HG02981 (cell line): ENCODE results near the gene HEXA.

Experiments used
- ATAC-seq: cut with Tn5 transposase; IDR thresholded peaks from one replicate; pipeline ENCODE4 v1.9.1; 2021; ENCODE audit warnings: mild to moderate bottlenecking, moderate library complexity; ENCODE audit not compliant: unreplicated experiment

The HEXA gene

GRCh38 chr15:72323752-72324151, 52.1 kb downstream of the HEXA start:
- ATAC-seq, result no peak

GRCh38 chr15:72319985-72320671, 55.7 kb downstream of the HEXA start, which contains the start of gene CELF6:
Gene CELF6 (minus strand): TSS chr15:72320157. CDS start chr15:72319874, 283 bp downstream.
- peak; percentile 68 for ATAC-seq

DNA sequence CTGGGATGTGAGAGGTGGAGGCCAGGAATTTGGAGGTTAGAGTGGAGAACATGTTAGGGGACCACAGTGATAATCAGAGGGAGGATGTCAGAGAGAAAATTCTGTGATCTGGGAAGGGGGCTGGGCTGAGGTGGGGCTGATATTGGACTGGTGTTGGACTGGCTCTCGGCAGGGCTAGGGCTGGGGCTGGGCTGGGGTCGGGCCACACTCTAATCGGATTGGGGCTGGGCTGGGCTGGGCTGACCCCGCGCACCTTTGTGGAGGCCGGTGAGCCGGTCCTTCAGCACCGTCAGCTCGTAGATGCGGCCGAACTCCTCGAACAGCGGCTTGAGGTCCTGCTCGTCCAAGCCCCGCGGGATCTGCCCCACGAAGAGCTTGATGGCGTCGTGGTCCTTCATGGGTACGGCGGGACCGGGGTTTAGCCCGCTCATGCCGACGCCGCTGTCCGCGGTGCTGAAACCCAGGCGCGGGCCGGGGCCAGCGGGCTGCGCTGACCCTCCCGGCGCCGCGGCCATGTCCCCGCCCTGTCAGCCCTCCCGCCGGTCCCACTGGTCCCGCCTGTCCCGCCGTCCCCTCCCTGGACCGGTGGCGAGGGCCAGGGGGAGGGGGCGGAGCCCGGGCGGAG, 56.3 kb downstream of the HEXA start:
- ATAC-seq, result peak; percentile 33

DNA sequence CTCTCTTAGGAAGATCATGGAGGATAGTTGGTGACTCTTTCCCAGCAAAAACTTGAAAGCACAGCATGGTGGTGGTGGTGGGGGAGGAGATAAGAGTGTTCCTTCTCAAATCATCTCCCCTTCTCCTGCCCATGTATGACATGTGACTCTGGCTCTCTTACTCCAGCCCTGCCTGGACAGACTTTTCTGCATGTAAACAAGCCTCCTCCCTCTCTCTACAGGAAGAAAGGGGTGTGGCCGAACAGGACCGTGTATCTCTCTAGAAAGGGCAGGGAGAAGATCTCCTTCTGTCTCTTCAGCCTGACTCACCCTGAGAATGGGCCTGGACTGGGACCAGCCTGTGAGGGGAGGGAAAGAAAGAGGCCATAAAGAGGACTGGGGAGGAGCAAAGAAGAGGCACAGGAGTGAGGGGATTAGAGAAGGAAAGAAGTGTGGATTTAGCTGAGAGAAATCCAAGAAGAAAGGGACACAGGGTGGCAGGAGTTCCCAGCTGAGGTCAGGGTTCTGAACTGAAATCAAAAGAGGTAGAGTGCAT, 57.3 kb downstream of the HEXA start:
- ATAC-seq, result no peak

GRCh38 chr15:72315706-72316370, 60.0 kb downstream of the HEXA start:
- no peak for ATAC-seq

DNA sequence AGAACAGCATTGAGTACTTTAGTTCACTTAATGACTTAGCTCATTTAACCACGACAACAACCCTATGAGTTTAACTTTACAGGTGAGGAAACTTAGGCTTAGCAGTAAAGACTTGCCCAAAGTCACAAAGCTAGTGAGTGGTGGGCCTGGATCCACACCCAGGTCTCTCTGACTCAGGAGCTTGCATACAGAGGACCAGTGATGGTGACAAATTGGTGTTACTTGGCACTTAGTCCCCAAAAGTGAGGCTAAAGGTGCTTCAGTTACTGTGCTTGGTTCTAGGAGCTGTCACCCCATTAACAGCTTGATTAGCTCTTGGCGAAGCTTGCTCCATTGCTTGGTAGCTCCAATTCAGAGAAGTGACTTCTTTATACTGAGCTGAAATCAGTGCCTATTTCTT, 61.9 kb downstream of the HEXA start:
- no peak for ATAC-seq

GRCh38 chr15:72313448-72313840, 62.4 kb downstream of the HEXA start:
- ATAC-seq, result no peak

GRCh38 chr15:72312605-72313447, 63.0 kb downstream of the HEXA start:
- ATAC-seq, result no peak

DNA sequence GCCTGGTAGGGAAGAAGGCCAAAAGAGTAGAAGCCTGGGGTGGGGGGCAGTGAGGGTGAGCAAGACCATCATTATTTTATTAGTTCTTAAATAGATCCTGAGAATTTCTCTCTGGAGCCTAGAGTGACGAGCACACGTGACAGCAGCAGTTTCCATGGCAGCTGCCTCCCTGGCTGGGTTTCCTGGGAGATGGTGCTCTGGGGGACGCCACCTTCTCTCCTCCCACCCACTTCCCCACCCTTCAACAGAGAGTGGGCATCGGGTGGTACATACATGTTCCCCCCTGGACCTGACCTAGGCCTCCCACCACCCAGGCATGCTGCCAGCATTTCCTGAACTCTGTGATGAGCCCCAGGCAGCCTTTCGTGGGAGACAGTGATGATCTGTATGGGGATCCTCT, 68.8 kb downstream of the HEXA start:
- ATAC-seq, result no peak

GRCh38 chr15:72306211-72306785, 69.5 kb downstream of the HEXA start:
- ATAC-seq, result no peak

DNA sequence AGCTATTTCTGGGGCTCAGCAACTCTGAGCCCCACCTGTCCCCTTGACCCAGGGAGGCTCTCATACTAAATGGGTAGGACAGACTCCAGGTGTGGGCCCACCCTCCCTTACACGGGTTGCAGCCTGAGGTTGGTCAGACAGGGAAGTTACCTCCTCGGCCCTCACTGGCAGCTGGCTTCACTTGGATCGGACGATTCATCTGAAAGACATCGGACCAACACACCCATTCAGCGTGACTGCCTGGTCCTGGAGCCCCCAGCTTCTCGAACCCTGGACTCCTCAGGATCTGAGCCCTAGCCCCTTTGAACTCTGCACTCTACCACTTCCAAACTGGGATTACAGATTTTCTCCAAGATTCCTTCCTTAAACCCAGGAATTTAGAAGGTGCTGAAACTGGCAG, 71.2 kb downstream of the HEXA start:
- no peak for ATAC-seq

GRCh38 chr15:72302955-72303354, 72.9 kb downstream of the HEXA start:
- no peak for ATAC-seq
